Activated effector memory CD4-positive, alpha-beta T cell treated with Interleukin-2 at 50 U/mL for 16 hours (primary cell): Measurements from ENCODE around the gene PLPP1.

Experiments
- DNase-seq: peaks from one replicate; pipeline ENCODE4 v3.0.0-alpha.2; 2020

PLPP1 gene

DNA sequence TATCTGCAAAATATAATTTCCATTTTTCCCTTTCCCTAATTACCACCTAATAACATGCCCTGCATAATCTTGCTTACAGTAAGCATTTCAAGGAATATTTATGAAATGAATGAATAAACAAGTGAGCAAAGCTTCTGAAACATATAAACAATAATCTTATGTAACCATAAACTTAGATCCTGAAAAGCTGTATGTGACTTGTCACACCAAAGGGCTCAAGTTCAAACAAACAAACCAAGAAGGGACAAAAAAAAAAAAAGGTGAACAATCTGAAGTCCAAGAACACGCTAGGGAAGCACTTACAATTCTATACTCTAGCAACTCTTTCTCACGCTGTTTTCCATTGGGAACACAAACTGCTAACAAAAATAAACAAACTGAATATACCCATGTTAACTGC is 36.3 kb downstream of the PLPP1 start:
- no peak for DNase-seq

DNA sequence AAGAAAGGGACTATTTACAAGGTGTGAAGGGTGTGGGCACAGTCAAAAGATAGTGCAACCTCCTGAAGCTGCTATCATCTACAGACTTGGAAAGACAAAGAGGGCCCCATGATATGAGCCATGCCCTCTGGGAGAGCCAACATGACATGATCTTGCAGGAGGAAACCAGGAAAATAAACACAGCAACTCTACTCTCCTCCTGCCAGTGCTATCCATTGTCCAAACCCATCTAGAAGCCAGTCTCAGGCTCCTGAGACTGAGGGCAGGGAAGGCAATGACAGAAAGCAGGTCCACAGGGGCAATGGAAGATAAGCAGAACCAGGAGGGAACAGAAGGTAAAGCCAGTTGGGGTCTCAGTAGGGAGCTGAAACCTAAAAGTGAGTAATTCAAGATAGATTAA is 37.1 kb downstream of the PLPP1 start:
- DNase-seq = no peak

DNA sequence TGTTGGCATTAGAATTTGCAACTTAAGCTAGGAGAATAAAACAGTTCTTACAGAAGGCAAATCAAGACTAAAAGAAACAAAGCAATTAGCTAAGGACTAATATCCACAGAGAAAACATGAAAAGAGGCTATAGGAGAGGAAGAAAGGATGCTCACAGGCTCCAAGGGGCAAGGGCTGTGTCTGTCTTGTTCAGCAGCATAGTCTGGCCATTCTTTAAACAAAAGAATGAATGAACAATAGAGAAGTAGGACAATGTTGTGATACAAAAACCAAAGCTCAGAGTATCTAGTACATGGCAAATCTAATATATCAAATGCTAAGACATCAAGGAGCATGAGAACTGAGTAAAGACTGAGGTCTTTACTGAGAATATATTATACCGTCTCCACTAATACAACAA is 39.5 kb downstream of the PLPP1 start:
- no peak for DNase-seq

DNA sequence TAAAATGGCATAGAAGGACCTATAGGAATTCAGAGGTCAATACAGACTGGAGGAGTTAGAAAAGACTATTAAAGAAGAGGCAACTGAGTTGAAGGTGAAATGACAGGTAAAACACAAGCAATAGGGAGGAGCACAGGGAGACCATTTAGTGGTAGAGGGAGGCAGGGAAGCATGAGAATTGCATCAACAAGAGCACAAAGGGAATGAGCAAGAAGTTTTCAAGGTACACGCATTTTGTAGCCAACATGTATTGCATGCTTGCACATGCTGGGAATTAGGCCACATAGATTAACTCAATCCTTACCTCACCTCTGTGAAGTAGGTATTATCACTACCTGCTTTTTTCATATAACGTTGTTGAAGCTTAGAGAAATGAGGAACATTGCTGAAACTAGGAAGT is 42.3 kb downstream of the PLPP1 start:
- no peak for DNase-seq

DNA sequence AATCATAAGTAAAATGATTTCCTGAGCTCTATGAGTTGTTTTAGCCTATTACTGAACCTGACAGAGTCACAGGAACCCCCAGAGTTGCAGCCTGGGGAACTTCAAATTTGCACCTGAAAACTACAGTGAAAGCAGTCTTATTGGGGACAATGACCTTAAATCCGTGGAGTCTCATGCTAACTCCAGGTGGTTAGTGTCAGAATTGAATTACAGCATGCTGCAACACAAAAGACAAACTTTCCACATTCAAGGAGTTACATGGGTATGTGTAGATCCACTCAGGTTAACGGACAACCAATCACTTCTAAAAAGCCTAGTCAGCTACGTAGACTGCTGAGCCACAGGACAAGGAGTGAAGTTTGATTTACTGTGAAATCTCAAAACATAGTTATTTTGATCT is 49.7 kb downstream of the PLPP1 start:
- DNase-seq = no peak

DNA sequence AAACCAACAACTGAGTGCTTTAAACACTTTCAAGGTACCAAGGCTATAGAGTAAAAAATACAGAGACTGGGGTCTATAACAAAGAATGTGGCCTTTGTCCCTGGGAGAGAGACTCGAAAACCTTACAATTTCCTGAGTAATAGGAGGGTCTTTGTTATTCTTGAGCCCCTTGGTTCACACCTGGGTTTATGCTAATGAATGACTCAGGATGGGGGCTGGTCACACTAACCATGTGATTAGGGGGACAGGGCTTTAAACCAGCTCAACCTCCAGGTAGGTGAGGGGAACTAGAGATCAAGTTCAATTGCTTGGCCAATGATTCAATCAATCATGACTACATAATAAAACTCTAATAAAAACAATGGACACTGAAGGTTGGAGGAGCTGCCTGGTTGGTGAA is 50.2 kb downstream of the PLPP1 start:
- no peak for DNase-seq

DNA sequence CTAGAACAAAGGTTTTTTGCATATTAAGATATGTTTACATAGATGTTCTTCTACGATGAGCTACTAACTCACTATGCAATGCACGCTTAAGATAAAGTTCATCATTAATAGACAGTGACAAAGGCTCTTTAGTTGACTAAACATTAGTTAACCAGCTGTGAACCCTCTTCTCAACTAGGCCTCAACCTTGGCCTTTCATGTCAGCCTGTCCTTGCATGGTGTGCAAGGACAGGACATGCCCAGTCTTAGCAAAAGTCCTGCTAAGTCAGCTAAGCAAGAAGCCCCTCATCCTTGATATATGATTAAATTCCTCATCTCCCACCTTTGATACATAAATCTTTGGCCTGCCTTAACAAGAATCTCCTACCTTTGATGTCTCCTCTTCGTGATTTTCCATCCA is 50.9 kb downstream of the PLPP1 start:
- no peak for DNase-seq

DNA sequence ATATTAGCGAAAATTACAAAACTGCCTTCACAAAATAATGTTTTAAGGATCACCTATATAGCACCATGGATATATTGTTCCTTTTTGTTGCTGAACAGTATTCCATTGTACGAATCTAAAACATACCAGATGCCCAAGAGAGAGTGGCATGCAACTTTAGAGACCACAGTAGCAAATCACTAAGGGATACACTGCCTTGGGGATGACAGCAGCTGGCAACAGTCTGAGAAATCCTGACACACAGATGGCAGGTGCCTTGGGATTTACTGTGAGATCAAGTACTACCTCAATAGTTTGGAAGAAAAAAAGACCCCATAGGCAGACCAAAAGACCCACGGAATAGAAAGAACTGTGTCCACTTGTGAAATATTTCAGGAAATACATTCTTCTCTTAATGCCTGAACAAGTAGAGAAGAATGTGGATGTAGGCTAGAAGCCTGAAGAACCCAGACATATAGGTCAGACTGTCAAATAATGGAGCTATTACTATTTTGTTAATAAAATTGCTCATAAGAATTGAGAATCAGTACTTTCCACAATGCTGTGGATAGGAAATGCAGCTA is 53.4 kb downstream of the PLPP1 start:
- no peak for DNase-seq

DNA sequence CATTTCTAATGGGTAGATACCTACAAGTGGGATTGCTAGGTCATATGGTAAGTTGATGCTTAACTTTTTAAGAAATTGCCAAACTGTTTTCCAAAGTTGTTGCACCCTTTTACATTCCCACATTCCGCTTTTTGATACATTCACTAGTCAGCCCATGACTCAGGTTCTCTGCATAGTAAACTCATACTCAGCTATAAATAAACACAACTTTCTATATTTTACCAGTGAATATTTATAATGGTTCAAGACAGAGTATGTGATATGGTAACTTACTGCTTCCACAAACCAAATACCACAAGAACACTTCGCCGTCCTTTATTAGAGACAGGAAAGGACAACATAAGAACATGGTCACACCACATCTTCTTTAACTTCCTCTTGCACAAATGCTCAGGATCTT is 54.0 kb downstream of the PLPP1 start:
- DNase-seq = no peak

DNA sequence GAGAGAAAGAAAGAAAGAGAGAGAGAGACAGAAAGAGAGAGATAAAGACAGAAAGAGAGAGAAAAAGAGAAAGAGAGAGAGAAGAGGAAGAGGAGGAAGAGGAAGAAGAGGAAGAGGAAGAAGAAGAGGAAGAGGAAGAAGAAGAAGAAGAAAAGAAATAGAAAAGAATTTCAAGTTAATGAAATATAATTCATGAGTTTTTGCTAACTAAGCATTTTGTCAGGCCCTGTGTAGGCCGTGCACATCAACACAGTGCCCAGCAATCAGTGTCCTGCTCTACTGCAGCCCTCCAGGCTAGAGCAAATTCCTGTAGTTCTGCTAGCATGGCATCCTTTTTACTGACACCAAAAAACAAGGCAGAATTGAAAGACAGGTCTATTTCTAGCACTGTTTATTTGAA is 62.1 kb downstream of the PLPP1 start:
- no peak for DNase-seq

DNA sequence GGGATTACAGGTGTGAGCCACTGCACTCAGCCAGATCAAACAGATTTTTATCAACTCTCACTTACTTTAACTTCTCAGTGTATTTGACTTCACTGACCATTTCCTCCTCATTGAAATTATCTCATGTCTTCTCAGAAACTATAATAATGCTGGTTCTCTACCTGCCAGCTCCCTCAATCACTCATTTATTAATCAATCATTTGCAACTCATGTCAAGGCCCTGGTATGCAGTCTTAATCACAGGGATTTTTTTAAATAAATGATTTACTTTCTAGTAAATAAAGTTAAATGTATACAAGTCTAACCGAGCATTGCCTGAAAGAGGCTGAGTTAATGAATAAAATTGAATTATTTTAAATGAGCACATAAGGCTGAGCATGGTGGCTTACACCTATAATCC is 63.3 kb downstream of the PLPP1 start:
- DNase-seq = no peak

DNA sequence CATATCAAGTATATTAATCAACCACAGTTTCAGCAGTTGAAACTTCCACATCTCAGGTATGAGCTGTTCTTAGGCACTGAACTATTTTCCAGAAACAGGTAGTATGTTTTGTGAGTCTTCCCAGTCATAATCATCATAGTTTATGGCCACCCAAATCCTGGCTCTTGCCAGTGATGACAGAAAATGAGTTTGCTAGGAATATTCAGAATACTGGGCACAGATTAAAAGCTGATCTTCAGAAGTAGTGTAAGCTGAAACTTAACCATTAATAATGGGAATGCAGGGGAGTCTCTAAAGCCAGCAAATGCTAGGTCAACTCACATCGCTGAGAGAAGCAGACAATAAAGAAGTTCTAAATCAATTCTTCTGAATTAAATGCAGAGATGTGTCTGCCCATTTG is 64.5 kb downstream of the PLPP1 start:
- no peak for DNase-seq

DNA sequence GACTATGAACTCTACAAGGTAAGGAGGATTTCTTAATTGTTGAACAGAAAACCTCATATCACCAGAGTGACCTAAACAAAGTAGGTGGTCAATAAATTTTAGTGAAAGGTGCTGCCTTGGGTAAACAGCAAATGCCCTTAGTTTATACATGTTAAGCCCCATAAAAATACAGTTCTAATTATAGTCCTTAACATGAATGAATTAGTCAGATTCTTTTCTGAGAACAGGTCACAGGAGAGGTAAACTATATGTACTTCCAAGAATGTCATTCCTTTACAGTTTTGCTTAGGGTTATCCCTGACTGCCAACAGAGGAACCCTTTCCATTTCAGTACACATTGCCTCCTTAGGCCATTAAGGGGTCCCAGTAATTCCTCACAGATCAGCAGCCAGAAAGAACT is 64.9 kb downstream of the PLPP1 start:
- DNase-seq = no peak

DNA sequence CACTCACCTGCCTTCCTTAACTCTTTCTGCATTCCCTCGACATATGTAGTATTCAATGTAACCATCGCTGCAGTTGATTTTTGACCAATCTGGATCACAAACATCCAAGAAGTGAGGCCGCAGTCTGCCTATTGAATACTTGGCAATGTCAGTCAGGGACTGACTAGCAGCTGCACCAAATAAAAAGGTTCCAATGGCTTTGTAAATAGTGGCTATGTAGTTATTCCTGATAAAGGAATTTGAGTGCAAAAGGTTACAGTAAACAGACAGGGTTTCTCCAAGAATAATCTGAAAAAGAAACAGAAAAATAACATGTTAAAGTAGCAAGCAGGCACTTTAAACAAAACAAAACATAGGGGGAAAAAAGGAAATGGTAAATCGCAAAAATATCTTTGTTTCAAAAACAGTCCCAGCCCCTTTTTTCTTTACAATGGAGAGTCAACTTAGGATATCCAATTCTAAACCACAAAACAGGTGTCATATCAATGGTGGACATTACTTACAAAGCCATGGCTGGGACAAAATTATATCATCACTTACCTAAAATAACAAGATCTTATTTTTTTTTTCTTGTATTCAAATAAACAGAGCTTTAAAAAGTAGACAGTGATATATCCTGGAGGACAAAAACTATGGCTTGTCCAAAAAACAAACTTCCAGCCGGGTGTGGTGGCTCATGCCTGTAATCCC is 66.8 kb downstream of the PLPP1 start:
- no peak for DNase-seq

DNA sequence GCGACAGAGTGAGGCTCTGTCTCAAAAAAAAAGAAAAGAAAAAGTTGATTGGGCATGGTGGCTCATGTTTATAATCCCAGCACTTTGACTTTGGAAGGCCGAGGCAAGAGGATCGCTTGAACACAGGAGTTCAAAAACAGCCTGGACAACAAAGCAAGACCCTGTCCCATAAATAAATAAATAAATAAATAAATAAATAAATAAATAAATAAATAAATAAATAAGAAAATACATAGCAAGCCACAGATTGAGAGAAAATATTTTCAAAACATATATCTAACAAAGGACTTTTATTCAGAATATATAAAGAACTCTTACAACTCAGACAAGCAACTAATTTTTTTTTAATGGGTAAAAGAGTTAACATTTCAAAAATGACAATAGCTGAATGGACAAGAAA is 71.2 kb downstream of the PLPP1 start:
- no peak for DNase-seq

DNA sequence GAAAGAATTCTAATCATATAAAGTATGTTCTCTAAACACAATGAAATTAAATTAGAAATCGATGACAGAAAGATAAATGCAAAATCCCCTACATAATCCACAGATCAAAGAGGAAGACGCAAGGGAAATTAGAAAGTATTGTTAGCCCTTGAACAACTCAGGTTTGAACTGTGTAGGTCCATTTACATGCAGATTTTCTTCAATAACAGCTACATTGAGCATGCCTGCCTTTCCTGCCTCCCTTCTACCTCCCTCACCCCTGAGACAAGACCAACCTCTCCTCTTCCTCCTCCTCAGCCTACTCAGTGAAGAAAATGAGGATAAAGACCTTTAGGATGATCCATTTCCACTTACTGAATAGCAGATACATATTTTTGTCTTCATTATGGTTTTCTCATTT is 75.2 kb downstream of the PLPP1 start:
- no peak for DNase-seq

DNA sequence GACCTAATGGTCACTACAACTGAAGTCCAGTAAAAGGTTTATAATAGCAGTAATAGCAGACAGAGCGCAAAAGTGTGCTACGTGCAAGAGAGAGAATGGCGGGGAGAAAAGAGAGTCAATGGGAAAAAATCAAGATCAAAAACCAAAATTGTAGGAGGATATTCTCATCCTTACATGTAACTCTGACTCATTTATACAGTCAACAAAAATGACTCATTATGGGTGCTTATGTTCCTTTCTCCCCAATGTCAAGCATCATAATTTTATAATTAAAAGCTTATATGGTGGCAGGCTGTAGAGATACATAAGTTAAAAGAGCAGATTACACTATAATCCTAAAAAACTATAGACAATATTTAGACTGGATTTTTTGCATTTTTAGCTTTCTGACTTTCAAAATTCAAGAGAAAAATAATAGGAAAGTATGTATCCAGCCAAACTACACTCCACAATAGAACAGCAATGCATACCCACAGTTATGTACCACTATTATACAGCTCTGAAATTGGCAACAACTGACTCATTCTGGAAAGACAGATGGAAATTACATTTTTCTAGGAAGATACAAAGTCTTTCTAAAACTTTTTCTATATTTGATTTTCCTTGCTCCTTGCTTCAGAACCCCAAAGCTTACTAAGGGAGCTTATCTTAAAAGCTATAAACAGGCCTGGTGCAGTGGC is 78.4 kb downstream of the PLPP1 start:
- no peak for DNase-seq

DNA sequence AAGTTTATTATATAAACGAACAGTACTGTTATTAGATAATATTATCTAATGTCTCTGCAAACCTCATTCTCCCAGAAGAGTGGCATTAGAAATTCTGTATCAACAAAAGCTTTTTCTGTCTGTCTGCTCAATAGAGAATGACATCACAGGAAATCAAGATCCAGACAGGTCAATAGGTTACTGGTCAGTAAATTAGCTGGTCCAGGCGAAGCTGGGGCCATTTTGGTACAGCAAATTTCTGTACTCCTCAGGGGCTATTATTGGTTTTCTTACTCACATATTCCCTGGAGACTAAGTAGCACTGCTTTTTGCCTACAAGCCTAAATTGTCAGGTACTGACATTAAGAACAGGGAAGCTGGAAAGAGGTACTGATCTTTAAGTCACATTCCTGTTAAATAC is 80.5 kb downstream of the PLPP1 start:
- DNase-seq = no peak

DNA sequence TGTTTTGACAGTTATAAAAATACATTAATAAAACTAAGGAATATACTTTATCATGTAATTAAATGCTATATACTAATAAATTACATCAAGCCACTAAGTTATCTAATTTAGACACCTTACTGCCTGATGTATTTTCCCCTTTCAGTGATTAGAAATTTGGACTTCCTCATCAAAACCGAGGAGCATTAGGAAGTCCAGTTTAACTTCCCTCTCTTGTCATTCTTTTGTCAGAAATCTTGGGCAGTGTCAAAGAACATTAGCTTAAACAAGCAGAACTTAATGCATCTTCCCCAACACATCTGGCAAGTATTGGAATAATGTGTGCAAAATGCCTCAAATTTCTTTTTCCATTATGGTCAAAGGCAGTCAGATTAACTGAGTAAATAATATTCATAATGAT is 81.6 kb downstream of the PLPP1 start:
- DNase-seq = no peak

DNA sequence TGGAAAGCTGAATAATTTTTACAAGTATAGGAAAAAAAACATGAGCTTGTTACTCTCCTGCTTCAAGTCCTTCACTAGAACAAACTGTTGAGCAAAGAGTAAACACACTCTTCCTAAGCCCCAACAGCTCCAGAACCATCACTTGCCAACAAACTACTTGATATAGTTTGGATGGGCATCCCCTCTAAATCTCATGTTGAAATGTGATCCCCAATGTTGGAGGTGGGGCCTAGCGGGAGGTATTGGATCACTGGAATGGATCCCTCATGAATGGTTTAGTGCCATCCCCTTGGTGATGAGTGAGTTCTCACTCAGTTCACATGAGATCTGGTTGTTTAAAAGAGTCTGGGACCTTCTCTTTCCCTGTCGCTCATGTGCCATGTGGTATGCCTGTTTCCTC is 82.8 kb downstream of the PLPP1 start:
- DNase-seq = no peak

DNA sequence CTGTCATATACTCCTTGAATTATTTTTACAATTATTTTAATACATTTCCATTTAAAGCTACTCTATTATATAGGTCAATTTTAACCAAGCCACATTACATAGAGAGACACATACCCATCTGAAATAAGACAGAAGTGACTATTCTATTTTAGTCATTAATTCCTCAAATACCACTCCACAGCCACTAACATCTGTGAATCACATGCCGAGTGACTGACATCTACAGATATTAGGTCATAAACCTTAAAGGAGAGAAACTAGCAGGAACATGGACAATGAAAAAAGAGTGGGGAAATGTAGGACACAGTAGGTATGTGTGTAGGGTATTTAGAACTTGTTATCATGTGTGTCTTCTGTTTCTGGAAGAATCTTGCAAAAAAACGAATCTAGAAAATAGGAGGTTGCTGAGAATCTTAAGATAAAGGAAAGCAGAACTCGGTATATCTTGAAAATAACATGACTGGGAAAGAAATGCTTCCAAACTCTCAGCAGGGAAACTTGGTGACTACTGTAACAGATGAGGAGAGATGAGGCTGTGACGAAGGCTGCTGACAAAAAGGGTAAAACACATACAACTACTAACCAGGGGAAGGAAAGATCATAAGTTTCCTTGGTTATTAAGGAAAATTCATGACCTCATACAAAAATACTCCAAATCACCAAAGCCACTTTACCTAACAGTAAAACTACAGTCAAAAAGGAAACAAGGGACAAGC is 84.6 kb downstream of the PLPP1 start:
- DNase-seq = no peak

DNA sequence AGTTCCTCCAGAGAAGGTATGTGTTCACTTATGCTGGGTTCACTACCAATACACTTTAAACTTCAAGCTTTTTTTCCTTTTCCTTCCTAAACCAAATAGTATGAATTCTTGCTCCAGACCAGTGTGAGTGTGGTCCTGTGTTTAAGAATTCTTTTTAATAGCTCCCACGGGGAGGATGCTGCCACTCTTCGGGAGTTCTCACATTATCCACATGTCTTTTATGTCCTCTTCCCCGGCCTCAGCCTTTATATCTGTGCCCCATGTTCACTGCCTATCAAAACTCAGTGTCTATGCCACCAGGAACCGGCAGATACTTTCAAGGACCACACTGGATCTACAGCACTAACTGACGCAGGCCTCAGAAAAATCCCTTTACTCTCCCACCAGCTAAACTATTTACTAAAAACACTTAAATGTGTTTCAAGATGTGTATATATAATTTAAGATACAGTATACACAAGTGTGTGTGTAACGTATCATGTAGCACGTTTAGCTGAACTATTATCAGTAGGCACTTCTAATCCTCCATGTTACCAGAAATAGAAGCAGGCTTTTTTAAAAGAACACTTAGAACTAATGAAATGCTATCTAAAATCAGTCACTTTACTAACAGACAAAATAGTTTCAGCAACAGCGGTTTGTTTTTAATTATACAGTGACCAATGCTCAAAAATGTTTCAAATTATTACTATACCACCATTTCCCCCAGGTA is 88.0 kb downstream of the PLPP1 start:
- no peak for DNase-seq

DNA sequence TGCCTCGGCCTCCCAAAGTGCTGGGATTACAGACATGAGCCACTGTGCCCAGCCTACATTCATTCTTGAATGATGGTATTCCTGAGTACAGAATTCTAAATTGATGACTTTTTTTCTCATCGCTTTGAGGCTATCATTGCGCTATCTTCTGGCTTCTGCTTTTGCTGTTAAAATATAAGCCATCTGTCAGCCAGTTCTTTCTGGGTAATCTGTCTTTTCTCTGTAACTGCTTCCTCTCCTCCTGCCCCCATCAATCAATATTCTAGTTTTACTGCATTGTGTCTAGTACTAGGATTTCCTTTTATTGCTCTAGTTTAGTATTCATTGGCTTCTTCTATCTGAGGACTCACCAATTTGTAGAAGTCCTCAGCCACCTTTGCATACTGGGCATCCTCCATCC is 89.0 kb downstream of the PLPP1 start:
- DNase-seq = no peak

DNA sequence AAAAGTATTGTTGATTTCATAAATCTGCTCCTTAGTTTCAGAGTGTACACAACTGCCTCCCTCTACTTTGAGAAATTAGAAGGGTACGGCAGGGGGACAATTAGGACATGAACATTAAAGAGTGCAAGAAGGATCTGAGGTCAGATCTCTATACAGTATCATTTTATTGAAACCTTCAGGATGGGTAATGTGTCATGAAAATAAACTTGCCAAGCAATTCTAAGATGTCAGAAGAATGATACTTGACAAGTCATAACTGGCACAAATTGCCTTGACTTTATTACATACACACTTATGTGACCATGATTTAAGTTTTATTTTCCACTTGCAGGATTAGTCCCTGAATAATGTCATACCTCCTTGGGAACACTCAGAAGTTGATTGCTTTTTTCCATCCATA is 92.8 kb downstream of the PLPP1 start:
- DNase-seq = no peak
